Breast epithelium (tissue), 4 donors: Measurements from ENCODE around the gene KLHL42. TPM values are rescaled to one million over a fixed set of nuclear protein-coding genes. Genes with fewer than 3 reads are reported as not detected.

ENCODE experiments used
- DNase-seq, 2 donors: peaks; one replicate each; pipeline ENCODE4 v3.0.0-alpha.2; 2019; ENCODE audit warnings: low spot score in 2 of 2
- H3K27ac ChIP-seq, 2 donors: fragments of 200-600 bp; sonication (generic) in 1 of 2; one replicate each; pipeline ENCODE4 v1.5.1; 2016 to 2019; ENCODE audit warnings: mild to moderate bottlenecking in 1 of 2
- H3K27me3 ChIP-seq, 2 donors: fragments of 200-600 bp; sonication (generic) in 1 of 2; one replicate each; pipeline versions ENCODE4 v1.5.1 to v1.6.0; 2017 to 2019; ENCODE audit warnings: control low read depth in 1 of 2, mild to moderate bottlenecking in 1 of 2
- H3K36me3 ChIP-seq: fragments of 200-600 bp; one replicate; pipeline ENCODE4 v1.5.1; 2019
- H3K4me1 ChIP-seq, 2 donors: fragments of 200-600 bp; sonication (generic); one replicate each; pipeline ENCODE4 v1.5.1; 2016 to 2019; ENCODE audit warnings: control low read depth in 1 of 2
- H3K4me3 ChIP-seq, 3 donors: fragments of 200-600 bp; sonication (generic); 1 replicate in 2 of 3; 2 replicates in 1 of 3; pipeline ENCODE4 v1.5.1; 2016 to 2019; ENCODE audit warnings: mild to moderate bottlenecking in 3 of 3, moderate library complexity in 2 of 3
- H3K9me3 ChIP-seq, 2 donors: fragments of 200-600 bp; sonication (generic) in 1 of 2; one replicate each; pipeline ENCODE4 v1.5.1; 2016 to 2019; ENCODE audit warnings: control low read depth in 1 of 2
- CTCF ChIP-seq, 3 donors: fragments of 450-650 bp; IDR thresholded peaks; one replicate each; pipeline ENCODE4 v1.5.1; 2016 to 2017; ENCODE audit warnings: antibody characterized with exemption in 3 of 3, mild to moderate bottlenecking in 3 of 3, moderate library complexity in 3 of 3
- POLR2A ChIP-seq: fragments of 450-650 bp; IDR thresholded peaks from one replicate; pipeline ENCODE4 v1.6.1; 2016; ENCODE audit warnings: antibody characterized with exemption, mild to moderate bottlenecking, moderate library complexity
- POLR2AphosphoS5 ChIP-seq, 3 donors: sonication (generic); formaldehyde crosslinking; IDR thresholded peaks; one replicate each; pipeline ENCODE4 v1.6.1; 2017; ENCODE audit warnings: antibody characterized with exemption in 3 of 3
- intact Hi-C: fragments of 100-400 bp; cut with DNase I; formaldehyde crosslinking; loops from one replicate; pipeline ENCODE4 v1.15.1; 2023; ENCODE audit warnings: low total_unique reads
- total RNA-seq, 3 donors: library from RNA; depleted of rRNA; stranded (reverse); fragments of >200 nt; gene quantifications; one replicate each; pipeline ENCODE4 v1.1.0, GENCODE V29; 2016

Gene KLHL42
- total RNA-seq, 3 donors from 2014 or later = 20.6 to 32.3 (median 30.8) TPM

DNA sequence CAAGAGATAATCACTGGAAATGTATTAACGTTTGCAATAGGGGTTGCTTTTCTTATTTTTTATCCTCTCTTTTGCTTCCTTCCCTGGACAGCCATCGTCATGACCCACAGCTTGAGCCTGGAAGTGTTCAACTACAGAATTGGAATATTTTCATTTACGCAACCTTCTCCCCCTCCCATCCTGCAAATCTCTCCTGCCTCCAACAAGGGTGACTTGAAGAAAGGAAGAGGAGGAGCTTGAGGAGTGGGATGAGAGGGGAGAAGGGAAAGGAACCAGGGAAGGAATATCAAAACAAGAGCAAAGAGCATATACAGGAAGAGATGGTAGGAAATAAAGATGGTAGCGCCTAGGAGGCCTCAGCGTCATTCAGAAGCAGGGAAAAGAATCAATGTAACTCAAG is 1.6 kb downstream of the KLHL42 start:
- DNase-seq = no peak
- Histone ChIP-seq H3K4me3 (peak overlapping the region in 2 of 3 donors; percentile 65 to 82), H3K36me3 (no peaks in the 10 kb centered on the region), H3K9me3 (no peaks in the 10 kb centered on the region), H3K4me1 (peaks cover 4 to 11% of the 10 kb centered on the region in 2 donors), H3K27me3 (no peaks in the 10 kb centered on the region), H3K27ac (peak overlapping the region; percentile 88 to 96)
- intact Hi-C loops = no loop called here
- TF ChIP-seq POLR2A (no peak), CTCF (IDR thresholded peaks at IDR 0.05) (no peak), POLR2AphosphoS5 (IDR thresholded peaks at IDR 0.05) (no peak)

GRCh38 chr12:27782481-27782880 is 2.4 kb downstream of the KLHL42 start:
- no peaks in the 10 kb centered on the region for H3K27me3 ChIP-seq
- intact Hi-C loops = no loop called here
- peaks cover 4 to 11% of the 10 kb centered on the region in 2 donors for H3K4me1 ChIP-seq
- H3K4me3 ChIP-seq = no peak overlapping the region
- TF ChIP-seq CTCF (IDR thresholded peaks at IDR 0.05) (no peak), POLR2AphosphoS5 (IDR thresholded peaks at IDR 0.05) (no peak), POLR2A (no peak)
- no peaks in the 10 kb centered on the region for H3K36me3 ChIP-seq
- H3K9me3 ChIP-seq = no peaks in the 10 kb centered on the region
- H3K27ac ChIP-seq = peak overlapping the region in 1 of 2 donors; percentile 96
- DNase-seq = no peak

- no peaks in the 10 kb centered on the region for H3K9me3 ChIP-seq
- DNase-seq = no peak
- peaks cover 2 to 11% of the 10 kb centered on the region in 2 donors for H3K4me1 ChIP-seq
- intact Hi-C loops = no loop called here
- H3K27me3 ChIP-seq = no peaks in the 10 kb centered on the region
- H3K27ac ChIP-seq = no peak overlapping the region
- H3K4me3 ChIP-seq = no peak overlapping the region
- no peak for TF ChIP-seq POLR2AphosphoS5 (IDR thresholded peaks at IDR 0.05)
- TF ChIP-seq POLR2A = no peak
- no peaks in the 10 kb centered on the region for H3K36me3 ChIP-seq
Observed at GRCh38 chr12:27785882-27786570, 6.0 kb downstream of the KLHL42 start.

DNA sequence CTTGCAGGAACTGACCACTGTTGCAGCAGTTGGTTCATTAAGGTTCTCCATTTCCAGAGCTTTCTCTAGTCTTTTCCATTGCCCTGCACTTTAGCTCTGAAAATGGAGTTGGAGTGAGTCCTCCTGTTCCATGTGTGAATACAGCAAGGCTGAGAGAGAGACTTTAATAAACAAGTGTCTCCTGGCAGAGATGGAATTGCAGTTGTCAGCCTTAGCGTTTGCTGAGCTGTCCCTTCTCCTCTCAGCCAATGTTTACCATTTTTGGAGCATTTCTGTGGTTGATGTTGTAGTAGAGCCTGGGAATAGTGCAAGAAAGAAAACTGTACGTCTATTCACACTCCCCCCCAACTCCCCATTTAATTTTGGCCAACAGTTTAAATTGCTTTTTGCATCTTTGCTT is 7.5 kb downstream of the KLHL42 start:
- Histone ChIP-seq H3K9me3 (no peaks in the 10 kb centered on the region), H3K27ac (no peak overlapping the region), H3K27me3 (no peaks in the 10 kb centered on the region), H3K4me3 (no peak overlapping the region), H3K4me1 (no peaks in the 10 kb centered on the region), H3K36me3 (no peaks in the 10 kb centered on the region)
- no peak for TF ChIP-seq POLR2A
- no peak for TF ChIP-seq POLR2AphosphoS5 (IDR thresholded peaks at IDR 0.05)
- no peak for TF ChIP-seq CTCF (IDR thresholded peaks at IDR 0.05)
- intact Hi-C loops = no loop called here
- DNase-seq = no peak

GRCh38 chr12:27790179-27790578 is 10.1 kb downstream of the KLHL42 start:
- Histone ChIP-seq H3K4me1 (no peaks in the 10 kb centered on the region), H3K36me3 (no peaks in the 10 kb centered on the region), H3K27me3 (no peaks in the 10 kb centered on the region), H3K27ac (no peak overlapping the region), H3K4me3 (no peak overlapping the region), H3K9me3 (no peaks in the 10 kb centered on the region)
- TF ChIP-seq POLR2A (no peak), POLR2AphosphoS5 (IDR thresholded peaks at IDR 0.05) (no peak), CTCF (IDR thresholded peaks at IDR 0.05) (no peak)
- DNase-seq = no peak
- intact Hi-C loops = no loop called here
